GM20000 (cell line): ENCODE data around the gene APOL2.
"Not testable (repeated sequence)": the region's sequence is repeated elsewhere in the genome, so short reads cannot be mapped to it uniquely, and the experiment has no call there.

Experiments used
- DNase-seq: peaks from one replicate; pipeline ENCODE4 v3.0.0; 2012; ENCODE audit warnings: low spot score
- CTCF ChIP-seq: IDR thresholded peaks from 2 replicates; pipeline ENCODE4 v1.5.1; 2012; ENCODE audit warnings: mild to moderate bottlenecking, control low read depth; ENCODE audit errors: extremely low read depth, missing control alignments

Gene APOL2

GRCh38 chr22:36194385-36194784 is 44.9 kb downstream of the APOL2 start:
- no peak for TF ChIP-seq CTCF
- no peak for DNase-seq

- DNase-seq, result no peak
- TF ChIP-seq CTCF, result no peak
These were observed 45.8 kb downstream of the APOL2 start for GRCh38 chr22:36193577-36193976.

- no peak for DNase-seq
- TF ChIP-seq CTCF, result no peak
These were observed 46.2 kb downstream of the APOL2 start for GRCh38 chr22:36193171-36193570.

GRCh38 chr22:36192542-36192941 is 46.8 kb downstream of the APOL2 start:
- DNase-seq, result no peak
- no peak for TF ChIP-seq CTCF

- no peak for TF ChIP-seq CTCF
- DNase-seq, result no peak
These were observed 48.1 kb downstream of the APOL2 start for GRCh38 chr22:36191106-36191836.

- DNase-seq, result not testable (repeated sequence)
These were observed 51.5 kb downstream of the APOL2 start for GRCh38 chr22:36187862-36188261.

GRCh38 chr22:36185828-36186624 is 53.3 kb downstream of the APOL2 start:
- no peak for TF ChIP-seq CTCF
- no peak for DNase-seq
